GM12878 (cell line): Measurements from ENCODE around the gene ECPAS. TPM values are rescaled to one million over a fixed set of nuclear protein-coding genes. Genes with fewer than 3 reads are reported as not detected.

ENCODE experiments used
- ATAC-seq: fragments of 200-7000 bp; cut with Tn5 transposase; 3 replicates; pipeline ENCODE4 v1.9.1; 2020; ENCODE audit warnings: mild to moderate bottlenecking, moderate library complexity
- BruUV-seq: library from RNA; stranded (reverse); fragments of 400-500 nt; replicated peaks from 2 replicates; lab custom pipeline; 2021; lab: Mats Ljungman, UMichigan
- CTCF ChIA-PET: fragments of 300-600 bp; sonication (Branson Sonifier 250); formaldehyde crosslinking; extraction: SDS; loops from one replicate; lab custom pipeline; 2021; ENCODE audit warnings: inconsistent platforms; lab: Yijun Ruan, JAX
- POLR2A ChIA-PET: fragments of 350-600 bp; formaldehyde crosslinking; extraction: SDS; loops from one replicate; lab custom pipeline; 2021; ENCODE audit warnings: inconsistent platforms; lab: Charles Lee
- RAD21 ChIA-PET: fragments of 300-600 bp; sonication (Branson Sonifier 250); formaldehyde crosslinking; loops from one replicate; lab custom pipeline; 2023; ENCODE audit warnings: antibody characterized with exemption; ENCODE audit not compliant: unreplicated experiment; lab: Charles Lee
- SMC1A ChIA-PET: fragments of 300-600 bp; sonication (Branson Sonifier 250); formaldehyde crosslinking; loops from one replicate; lab custom pipeline; 2023; ENCODE audit not compliant: unreplicated experiment, uncharacterized antibody; lab: Charles Lee
- DNase-seq: peaks from one replicate; pipeline ENCODE4 v3.0.0-alpha.2; 2011; ENCODE audit warnings: low read depth, low spot score
- FAIRE-seq: peaks from 3 replicates; lab custom pipeline; 2011; peaks lifted over from hg19 to GRCh38; lab: Jason Lieb, UNC
- H2AFZ ChIP-seq: 2 replicates; pipeline ENCODE4 v1.6.0; 2011; ENCODE audit warnings: low read depth, low read length, control low read depth; ENCODE audit not compliant: control insufficient read depth
- H3K27ac ChIP-seq: 2 replicates; pipeline ENCODE4 v1.5.1; 2011; ENCODE audit warnings: control low read depth; ENCODE audit not compliant: control insufficient read depth, insufficient read depth
- H3K27me3 ChIP-seq, 2 experiments: replicated peaks in 1 of 2; 2 replicates each; pipeline versions ENCODE4 v1.6.0 to v1.6.1; 2011; ENCODE audit warnings: low read length in 1 of 2; ENCODE audit not compliant: control insufficient read depth in 2 of 2, insufficient read depth in 2 of 2
- H3K36me3 ChIP-seq, 2 experiments: 2 replicates each; pipeline ENCODE4 v1.5.1; 2011; ENCODE audit warnings: low read length in 1 of 2; ENCODE audit not compliant: control insufficient read depth in 2 of 2, insufficient read depth in 2 of 2
- H3K4me1 ChIP-seq: 2 replicates; pipeline ENCODE4 v1.6.1; 2011; ENCODE audit warnings: mild to moderate bottlenecking, low read length, moderate library complexity, mixed read lengths; ENCODE audit not compliant: control insufficient read depth, insufficient read depth
- H3K4me2 ChIP-seq: 2 replicates; pipeline ENCODE4 v1.6.0; 2011; ENCODE audit warnings: control low read depth; ENCODE audit not compliant: control insufficient read depth, insufficient read depth
- H3K4me3 ChIP-seq: fragments of 200-600 bp; sonication (generic); 2 replicates; pipeline ENCODE4 v1.5.1; 2016
- H3K79me2 ChIP-seq: 2 replicates; pipeline ENCODE4 v1.6.0; 2011; ENCODE audit warnings: low read length; ENCODE audit not compliant: control insufficient read depth, insufficient read depth
- H3K9ac ChIP-seq: 2 replicates; pipeline ENCODE4 v1.8.0; 2011; ENCODE audit warnings: low read length, control low read depth, mixed read lengths; ENCODE audit not compliant: control insufficient read depth, insufficient read depth
- H3K9me3 ChIP-seq: replicated peaks from 3 replicates; pipeline ENCODE4 v1.5.1; 2011; ENCODE audit warnings: mild to moderate bottlenecking, low read length; ENCODE audit not compliant: control insufficient read depth, insufficient read depth
- H4K20me1 ChIP-seq: 2 replicates; pipeline ENCODE4 v1.6.0; 2011; ENCODE audit not compliant: control insufficient read depth, insufficient read depth
- BCL11A ChIP-seq: IDR thresholded peaks from 2 replicates; pipeline ENCODE4 v1.6.1; 2011; ENCODE audit warnings: low read depth, low read length
- HDAC6 ChIP-seq: fragments of 200-600 bp; sonication (generic); IDR thresholded peaks from one replicate; pipeline ENCODE4 v1.8.0; 2017; ENCODE audit warnings: antibody characterized with exemption; ENCODE audit not compliant: unreplicated experiment
- HDGF ChIP-seq: fragments of 450-650 bp; IDR thresholded peaks from 2 replicates; pipeline ENCODE4 v1.6.1; 2016; ENCODE audit warnings: antibody characterized with exemption
- NR2F1 ChIP-seq: fragments of 450-650 bp; conservative IDR thresholded peaks from 2 replicates; pipeline ENCODE4 v1.6.1; 2017; ENCODE audit warnings: mild to moderate bottlenecking
- PRDM15 ChIP-seq: fragments of 450-650 bp; formaldehyde crosslinking; IDR thresholded peaks from 2 replicates; pipeline ENCODE4 v1.4.0; 2020; ENCODE audit warnings: mild to moderate bottlenecking, moderate library complexity
- RELA ChIP-seq: fragments of 450-650 bp; IDR thresholded peaks from 2 replicates; pipeline ENCODE4 v1.8.0; 2014; ENCODE audit warnings: borderline replicate concordance; ENCODE audit not compliant: partially characterized antibody
- SMAD5 ChIP-seq: IDR thresholded peaks from 2 replicates; pipeline ENCODE4 v1.6.1; 2016; ENCODE audit warnings: antibody characterized with exemption, low read depth
- SMARCA5 ChIP-seq: fragments of 450-650 bp; IDR thresholded peaks from 2 replicates; pipeline ENCODE4 v1.6.1; 2017; ENCODE audit warnings: mild to moderate bottlenecking
- SMC3 ChIP-seq: IDR thresholded peaks from 2 replicates; pipeline ENCODE4 v1.6.1; 2011; ENCODE audit warnings: low read length, improper control_type of control experiment, borderline replicate concordance
- ZBTB33 ChIP-seq: fragments of 450-650 bp; IDR thresholded peaks from 2 replicates; pipeline ENCODE4 v1.6.1; 2017; ENCODE audit warnings: mild to moderate bottlenecking
- ZNF207 ChIP-seq: fragments of 450-650 bp; IDR thresholded peaks from 2 replicates; pipeline ENCODE4 v1.6.1; 2014; ENCODE audit warnings: antibody characterized with exemption, mild to moderate bottlenecking, borderline replicate concordance
- ZNF687 ChIP-seq: fragments of 450-650 bp; IDR thresholded peaks from 2 replicates; pipeline ENCODE4 v1.6.1; 2017; ENCODE audit warnings: mild to moderate bottlenecking, moderate library complexity
- WGBS: methylation state at CpG from one replicate; pipeline ENCODE4 v1.1.6; 2016; ENCODE audit warnings: low lambda C conversion rate; ENCODE audit not compliant: insufficient replicate concordance, insufficient coverage; ENCODE audit errors: missing lambda C conversion rate; 5-methylcytosine and 5-hydroxymethylcytosine counted together
- in situ Hi-C: fragments of 300-500 bp; cut with MboI; formaldehyde crosslinking; loops from 9 replicates; pipeline ENCODE4 v1.14.3; 2018; ENCODE audit warnings: mixed read lengths
- intact Hi-C: fragments of 100-400 bp; cut with micrococcal nuclease; formaldehyde crosslinking; loops from one replicate; pipeline ENCODE4 v1.14.2; 2022; ENCODE audit not compliant: unreplicated experiment
- polyA plus RNA-seq, 11 experiments: library from polyadenylated mRNA; depleted of rRNA in 4 of 11; unstranded in 6 of 11; stranded (reverse) in 5 of 11; fragments of >200 nt; fragmentation: Nextera tagmentation in 4 of 11; fragmentation: Illumina TruSeq in 1 of 11; extraction: Ambion mirVana in 4 of 11; extraction: Trizol in 1 of 11; gene quantifications; 1 replicate in 1 of 11; 2 replicates in 10 of 11; pipeline versions ENCODE4 v1.2.1 to v1.2.3, GENCODE V29; 2011 to 2016; ENCODE audit warnings: inconsistent platforms in 2 of 11, missing spikeins in 2 of 11, low read depth in 1 of 11
- total RNA-seq, 4 experiments: library from RNA; depleted of rRNA in 3 of 4; stranded (reverse); fragments of >200 nt in 3 of 4; fragmentation: Illumina TruSeq in 1 of 4; extraction: Trizol in 1 of 4; gene quantifications; 2 replicates each; pipeline versions ENCODE4 v1.2.1 to v1.2.3, GENCODE V29; 2013 to 2021

ECPAS gene
- total and polyA plus RNA-seq, 10 of the 15 experiments (the other 5 are each of a cell fraction or from before 2014, with no cell fraction given), result 11.2 to 69.8 (median 50.1) TPM

- BruUV-seq, result no TSS peak
- Histone ChIP-seq H3K9ac (no peak overlapping the region), H3K4me1 (no peaks in the 10 kb centered on the region), H3K27me3 (no peaks in the 10 kb centered on the region), H2AFZ (no peak overlapping the region), H3K36me3 (peaks cover 0 to 8% of the 10 kb centered on the region in 2 experiments; a peak in 2 of 4 replicates), H3K4me2 (no peak overlapping the region), H3K79me2 (peaks cover 39% of the 10 kb centered on the region), H3K27ac (no peak overlapping the region), H3K9me3 (no peaks in the 10 kb centered on the region), H4K20me1 (no peaks in the 10 kb centered on the region), H3K4me3 (no peak overlapping the region)
- intact Hi-C loops (no loop called here), in situ Hi-C loops (no loop called here)
- DNase-seq, result no peak
- ATAC-seq, result no peak
- WGBS, result 56% methylated on average over 1 of the region's 1 CpG
- SMC1A ChIA-PET, result interaction anchor here (0.8 to 2.5 kb wide), 2 partner anchors 27 to 170 kb away, joined by 3 to 7 read pairs; no protein-coding TSS in a partner anchor
- FAIRE-seq, result no peak
- POLR2A ChIA-PET, result no interaction called here
- RAD21 ChIA-PET, result no interaction called here
- CTCF ChIA-PET, result interaction anchor here (0.7 to 1.4 kb wide), 2 partner anchors 31 to 170 kb away, joined by 4 read pairs; no protein-coding TSS in a partner anchor
- no peak for TF ChIP-seq BCL11A
- TF ChIP-seq HDGF, result no peak
- no peak for TF ChIP-seq HDAC6
- no peak for TF ChIP-seq SMAD5
- no peak for TF ChIP-seq SMARCA5
- TF ChIP-seq NR2F1, result no peak
- no peak for TF ChIP-seq RELA
- TF ChIP-seq ZNF207, result no peak
- TF ChIP-seq PRDM15, result no peak
- TF ChIP-seq SMC3, result no peak
- TF ChIP-seq ZBTB33, result no peak
- TF ChIP-seq ZNF687, result no peak
Observed at GRCh38 chr9:111451570-111451969, 32.6 kb downstream of the ECPAS start.
